ENCODE data around the gene GFRAL.
"Not testable (repeated sequence)": the region's sequence is repeated elsewhere in the genome, so short reads cannot be mapped to it uniquely, and the experiment has no call there.

The GFRAL gene, protein sequence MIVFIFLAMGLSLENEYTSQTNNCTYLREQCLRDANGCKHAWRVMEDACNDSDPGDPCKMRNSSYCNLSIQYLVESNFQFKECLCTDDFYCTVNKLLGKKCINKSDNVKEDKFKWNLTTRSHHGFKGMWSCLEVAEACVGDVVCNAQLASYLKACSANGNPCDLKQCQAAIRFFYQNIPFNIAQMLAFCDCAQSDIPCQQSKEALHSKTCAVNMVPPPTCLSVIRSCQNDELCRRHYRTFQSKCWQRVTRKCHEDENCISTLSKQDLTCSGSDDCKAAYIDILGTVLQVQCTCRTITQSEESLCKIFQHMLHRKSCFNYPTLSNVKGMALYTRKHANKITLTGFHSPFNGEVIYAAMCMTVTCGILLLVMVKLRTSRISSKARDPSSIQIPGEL

DNA sequence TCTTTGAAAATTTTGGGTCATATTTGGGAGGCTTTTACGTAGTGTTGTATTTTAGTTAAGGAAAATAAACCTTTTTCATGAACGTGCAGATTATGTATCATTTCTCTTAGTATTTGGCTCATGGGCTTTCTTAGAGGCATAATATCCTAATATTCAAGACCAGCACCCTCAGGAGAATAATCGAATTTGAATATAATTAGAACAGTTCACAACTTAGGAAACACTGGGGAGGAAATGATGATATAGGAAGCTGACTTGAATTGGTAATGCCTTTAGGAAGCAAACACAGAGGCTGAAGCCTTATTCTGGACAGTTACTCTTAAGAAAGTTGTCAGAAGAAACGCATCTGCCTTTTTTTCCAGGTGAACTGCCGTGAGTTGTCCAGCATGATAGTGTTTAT is at the start of gene GFRAL:
TSS of gene GFRAL (plus strand) at position 301 of the 400 bp plus-strand sequence. CDS start at position 387, 86 bp downstream.
- no peak for DNase-seq

GRCh38 chr6:55277646-55278045 is 49.6 kb upstream of the GFRAL start:
- no peak for DNase-seq

DNA sequence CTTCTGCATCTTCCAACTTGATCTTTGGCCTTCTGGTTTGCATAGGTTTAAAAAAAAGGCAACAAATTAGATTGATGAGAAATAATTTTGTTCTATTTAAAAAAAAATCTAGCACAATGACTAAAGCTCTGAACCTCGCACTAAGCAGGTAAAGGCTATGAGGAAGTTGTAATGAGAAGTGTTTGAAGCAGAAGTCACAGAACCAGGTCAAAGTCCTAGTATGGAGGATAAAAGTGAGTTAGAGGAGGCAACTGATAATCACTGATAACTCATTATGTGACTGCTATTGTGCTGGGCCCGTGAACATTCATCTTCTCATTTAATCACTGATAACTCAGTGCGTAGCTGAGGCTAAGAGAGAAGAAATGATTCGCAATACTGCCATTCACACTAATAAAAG is 46.1 kb upstream of the GFRAL start:
- no peak for DNase-seq

DNA sequence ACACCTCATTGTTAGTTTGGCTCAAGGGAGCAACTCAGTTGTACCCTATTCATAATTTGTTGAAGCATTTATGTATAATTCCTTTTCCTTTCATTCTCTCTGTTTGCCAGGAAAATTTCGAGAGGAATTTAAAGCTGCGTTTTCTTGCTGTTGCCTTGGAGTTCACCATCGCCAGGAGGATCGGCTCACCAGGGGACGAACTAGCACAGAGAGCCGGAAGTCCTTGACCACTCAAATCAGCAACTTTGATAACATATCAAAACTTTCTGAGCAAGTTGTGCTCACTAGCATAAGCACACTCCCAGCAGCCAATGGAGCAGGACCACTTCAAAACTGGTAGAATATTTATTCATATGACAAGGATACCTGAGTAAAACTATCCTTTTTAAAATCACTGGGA is 45.2 kb upstream of the GFRAL start:
- no peak for DNase-seq

- no peak for DNase-seq
These were observed 40.4 kb upstream of the GFRAL start for GRCh38 chr6:55286824-55287223.

- DNase-seq = no peak
These were observed 36.5 kb upstream of the GFRAL start for GRCh38 chr6:55290736-55291135.

DNA sequence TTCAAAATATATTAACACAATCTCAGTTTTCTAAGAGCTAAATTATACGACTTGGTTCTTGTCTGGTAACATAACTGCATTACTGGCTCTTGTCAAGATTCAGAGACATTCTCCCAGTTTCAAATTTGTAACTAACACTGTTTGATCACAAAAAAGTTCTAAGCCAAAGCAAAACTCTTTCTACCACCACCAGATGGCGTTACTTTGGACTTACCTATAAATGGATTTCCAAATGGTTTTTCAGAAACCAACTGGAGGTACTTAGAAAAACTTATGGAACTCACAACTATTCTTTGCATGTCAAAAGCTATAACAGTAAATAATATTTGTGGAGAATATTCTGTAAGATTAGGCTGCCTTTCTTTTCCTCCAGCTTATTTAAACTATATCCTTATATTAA is 34.2 kb upstream of the GFRAL start:
- DNase-seq = no peak

- not testable (repeated sequence) for DNase-seq
These were observed 30.1 kb upstream of the GFRAL start for GRCh38 chr6:55297214-55297613.

DNA sequence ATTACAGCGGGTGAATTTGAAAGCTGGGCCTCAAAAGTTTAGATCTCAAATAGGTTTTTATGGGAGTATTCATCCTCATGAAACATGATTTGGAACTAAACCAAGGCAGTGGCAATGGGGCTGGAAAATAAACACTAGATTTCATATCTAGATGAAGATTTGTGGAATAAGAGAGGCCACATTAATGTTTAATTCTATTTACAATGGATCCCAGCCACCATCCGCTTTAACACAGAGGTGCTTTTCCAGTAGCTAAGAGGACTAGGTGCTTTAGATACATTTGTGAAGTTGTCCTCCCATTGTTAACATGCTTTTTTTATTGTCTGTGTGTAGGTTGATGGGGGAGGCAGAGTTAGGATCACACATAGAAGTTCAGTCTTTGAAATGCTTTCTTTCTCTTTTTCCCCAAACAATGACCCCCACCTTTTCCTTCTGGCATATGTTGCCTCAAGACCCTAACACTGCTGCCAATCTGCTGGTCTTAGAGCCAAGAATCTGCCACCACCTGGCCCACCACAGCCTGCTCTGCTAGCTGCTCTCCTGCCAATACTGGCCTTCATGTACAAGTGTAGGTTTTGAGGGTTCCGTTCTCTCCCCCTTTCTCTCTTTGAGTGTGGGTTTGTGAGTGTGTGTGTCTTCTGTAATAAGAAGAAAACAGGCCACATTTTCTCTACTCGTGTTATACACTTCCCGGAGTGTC is 27.8 kb upstream of the GFRAL start:
- DNase-seq = no peak

- no peak for DNase-seq
These were observed 22.5 kb upstream of the GFRAL start for GRCh38 chr6:55304747-55305146.

- no peak for DNase-seq
These were observed 7.1 kb upstream of the GFRAL start for GRCh38 chr6:55319961-55320695.

- no peak for DNase-seq
These were observed 6.6 kb upstream of the GFRAL start for GRCh38 chr6:55320696-55321086.

DNA sequence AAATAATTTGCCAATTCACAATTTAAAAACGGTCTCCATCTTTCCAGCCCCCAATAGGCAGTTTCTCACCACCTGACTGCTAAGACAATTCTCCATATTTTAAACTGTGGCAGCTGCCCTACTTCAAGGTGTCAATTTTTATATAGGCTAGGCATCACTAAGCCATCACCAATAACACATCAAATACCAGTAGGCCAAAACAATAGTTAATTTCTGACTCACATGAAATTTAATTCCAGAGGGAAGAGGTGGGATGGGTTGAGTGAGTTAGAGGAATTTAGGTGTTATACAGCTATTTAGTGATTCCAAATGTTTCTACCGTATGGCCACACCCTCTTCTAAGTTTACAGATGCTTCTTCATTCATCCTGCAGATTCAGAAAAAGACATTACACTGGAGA is 49.9 kb downstream of the GFRAL start:
- no peak for DNase-seq

DNA sequence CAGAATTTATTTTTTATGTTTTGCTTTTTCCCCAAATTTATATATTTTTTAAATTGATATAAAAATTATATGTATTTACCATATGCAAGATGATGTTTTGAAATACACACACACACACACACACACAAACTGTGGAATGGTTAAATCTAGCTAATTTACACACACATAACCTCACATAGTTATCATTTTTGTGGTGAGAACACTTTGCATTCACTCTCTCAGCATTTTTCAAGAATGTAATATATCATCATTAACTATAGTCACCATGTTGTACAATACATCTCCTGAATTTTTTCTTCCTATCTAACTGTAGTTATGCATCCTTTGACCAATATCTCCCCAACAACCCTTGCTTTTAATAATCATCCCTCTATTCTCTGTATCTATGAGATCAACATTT is 52.2 kb downstream of the GFRAL start:
- DNase-seq = no peak

DNA sequence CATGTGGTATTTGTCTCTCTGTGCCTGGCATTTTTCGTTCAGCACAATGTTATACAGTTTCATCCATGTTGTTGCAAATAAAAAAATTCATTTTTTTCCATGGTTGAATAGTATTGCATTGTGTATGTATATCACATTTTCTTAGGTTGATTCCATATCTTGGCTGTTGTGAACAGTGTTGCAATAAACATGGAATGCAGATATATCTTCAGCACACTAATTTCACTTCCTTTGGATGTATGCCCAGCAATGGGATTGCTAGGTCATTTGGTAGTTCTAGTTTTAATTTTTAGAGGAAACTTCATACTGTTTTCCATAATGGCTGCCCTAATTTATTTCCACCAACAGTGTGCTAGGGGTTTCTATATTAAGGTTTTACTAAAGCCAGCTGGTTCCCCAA is 52.6 kb downstream of the GFRAL start:
- DNase-seq = no peak

- DNase-seq = no peak
These were observed 60.9 kb downstream of the GFRAL start for GRCh38 chr6:55388211-55388610.

GRCh38 chr6:55395871-55396270 is 68.6 kb downstream of the GFRAL start:
- no peak for DNase-seq

DNA sequence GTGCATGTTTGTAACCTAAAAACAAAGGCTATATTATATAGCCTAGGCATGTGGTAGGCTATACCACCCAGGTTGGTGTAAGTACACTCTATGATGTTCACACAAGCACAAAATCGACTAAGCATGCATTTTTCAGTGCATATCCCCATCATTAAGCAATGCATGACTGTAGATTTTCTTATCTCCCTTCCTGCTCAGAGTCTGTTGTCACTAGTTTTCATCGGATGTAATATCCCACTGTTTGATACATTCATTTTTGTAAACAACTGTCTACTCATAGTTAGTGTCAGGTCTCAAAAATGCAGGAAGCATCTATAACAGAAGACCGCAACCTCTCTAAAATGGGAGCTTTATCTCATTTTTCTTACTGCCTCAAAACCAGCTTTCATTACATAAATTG is 70.7 kb downstream of the GFRAL start:
- DNase-seq = no peak

DNA sequence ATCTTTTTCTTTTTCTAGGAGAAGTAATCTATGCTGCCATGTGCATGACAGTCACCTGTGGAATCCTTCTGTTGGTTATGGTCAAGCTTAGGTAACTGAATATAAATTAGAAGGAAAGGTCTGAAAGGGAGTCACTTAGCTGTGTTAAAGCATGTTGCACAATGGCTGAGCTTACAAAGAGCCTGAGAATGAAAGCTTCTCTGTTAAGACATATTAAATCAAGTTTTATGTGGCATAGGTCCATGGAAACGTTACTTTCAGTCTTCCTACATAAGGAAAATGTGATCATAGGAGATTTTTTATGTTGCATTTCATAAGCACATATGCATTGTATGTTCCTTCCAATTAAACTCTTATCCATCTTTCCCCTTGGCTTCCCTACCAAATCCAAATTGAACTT is 72.1 kb downstream of the GFRAL start:
- no peak for DNase-seq

- no peak for DNase-seq
These were observed 78.4 kb downstream of the GFRAL start for GRCh38 chr6:55405474-55406235.

DNA sequence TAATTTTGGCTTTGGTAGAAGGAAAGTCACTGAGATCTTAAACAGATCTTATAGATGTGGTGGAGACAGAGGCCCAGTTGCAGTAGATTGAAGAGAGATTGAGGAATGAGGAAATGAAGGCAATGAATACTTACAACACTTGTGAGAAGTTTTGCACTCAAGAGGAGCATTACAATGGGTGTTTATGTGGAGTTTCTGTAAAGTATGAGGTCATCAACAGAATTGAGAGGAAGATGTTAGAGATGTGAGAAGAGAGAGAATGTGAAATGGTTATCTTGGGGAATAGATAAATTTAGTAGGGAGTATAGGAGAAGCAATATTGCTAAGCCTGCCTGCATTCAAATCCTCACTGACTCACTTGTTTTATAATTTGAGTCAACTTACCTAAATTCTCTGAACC is 83.4 kb downstream of the GFRAL start:
- DNase-seq = no peak

DNA sequence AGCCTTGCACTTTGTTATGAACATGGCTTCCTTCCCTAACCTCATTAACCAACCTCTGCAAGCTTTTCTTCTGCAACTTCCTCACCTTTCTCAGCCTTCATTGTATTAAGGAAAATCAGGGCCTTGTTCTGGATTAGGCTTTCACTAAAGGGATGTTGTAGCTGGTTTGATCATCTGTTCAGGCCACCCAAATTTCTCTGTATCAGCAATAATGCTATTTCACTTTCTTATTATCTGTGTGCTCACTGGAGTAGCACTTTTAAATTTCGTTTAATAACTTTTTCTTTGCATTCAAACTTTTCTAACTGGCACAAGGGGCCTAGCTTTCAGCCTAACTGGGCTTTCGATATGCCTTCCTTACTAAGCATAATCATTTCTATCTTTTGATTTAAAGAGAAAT is 96.7 kb downstream of the GFRAL start:
- no peak for DNase-seq

Data from activated CD4-positive, alpha-beta T cell treated with anti-CD3 and anti-CD28 coated beads, Interleukin-2, amount 50 U/mL, for 4 hours (primary cell).